Gastrocnemius medialis (tissue), 4 donors: Measurements from ENCODE around the gene INMT.

Experiments
- POLR2A ChIP-seq, 2 donors: fragments of 450-650 bp; IDR thresholded peaks; one replicate each; pipeline ENCODE4 v1.6.1; 2017; ENCODE audit warnings: antibody characterized with exemption in 2 of 2, mild to moderate bottlenecking in 2 of 2, moderate library complexity in 2 of 2
- TF ChIP-seq, protein P1 (sequence below), 5 experiments: fragments of 450-650 bp in 3 of 5; fragments of 200-600 bp in 2 of 5; sonication (generic) in 2 of 5; IDR thresholded peaks in 4 of 5; conservative IDR thresholded peaks in 1 of 5; 1 replicate in 4 of 5; 2 replicates in 1 of 5; pipeline ENCODE4 v1.5.1; 2016 to 2019; ENCODE audit warnings: antibody characterized with exemption in 5 of 5, mild to moderate bottlenecking in 3 of 5, moderate library complexity in 3 of 5

DNA sequence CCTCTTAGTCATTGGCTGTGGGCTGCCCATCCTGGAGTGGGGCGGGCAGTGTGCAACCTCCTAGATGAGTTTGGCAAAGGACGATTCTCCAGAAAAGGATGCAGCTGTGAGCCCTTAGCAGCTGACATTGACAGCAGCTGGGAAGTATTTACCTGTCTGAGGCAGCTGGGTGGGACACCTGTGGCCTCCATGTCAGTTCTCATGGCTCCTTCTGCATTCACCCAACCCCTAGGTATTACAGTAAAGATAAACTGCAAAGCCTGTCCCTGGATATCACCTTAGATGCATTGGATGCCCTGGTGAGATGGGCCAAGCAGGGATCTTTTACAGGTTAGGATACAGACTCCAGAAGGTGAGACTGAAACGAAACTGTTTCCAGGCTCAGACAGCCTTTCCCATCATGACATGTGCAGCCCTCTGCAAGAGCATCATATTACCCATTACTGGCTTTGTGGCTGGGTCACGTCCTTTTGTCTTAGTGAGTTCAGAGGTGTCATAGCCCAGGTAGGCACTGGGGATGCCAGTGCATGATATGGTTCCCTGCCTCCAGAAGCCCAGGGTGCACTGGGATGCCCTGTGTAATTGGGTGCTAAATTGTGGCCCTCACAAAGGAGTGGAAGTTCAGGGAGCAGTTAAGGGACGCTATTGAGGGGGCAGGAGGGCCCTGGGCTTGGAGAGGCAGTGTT, 48.2 kb downstream of the INMT start:
- TF ChIP-seq, protein P1, sequence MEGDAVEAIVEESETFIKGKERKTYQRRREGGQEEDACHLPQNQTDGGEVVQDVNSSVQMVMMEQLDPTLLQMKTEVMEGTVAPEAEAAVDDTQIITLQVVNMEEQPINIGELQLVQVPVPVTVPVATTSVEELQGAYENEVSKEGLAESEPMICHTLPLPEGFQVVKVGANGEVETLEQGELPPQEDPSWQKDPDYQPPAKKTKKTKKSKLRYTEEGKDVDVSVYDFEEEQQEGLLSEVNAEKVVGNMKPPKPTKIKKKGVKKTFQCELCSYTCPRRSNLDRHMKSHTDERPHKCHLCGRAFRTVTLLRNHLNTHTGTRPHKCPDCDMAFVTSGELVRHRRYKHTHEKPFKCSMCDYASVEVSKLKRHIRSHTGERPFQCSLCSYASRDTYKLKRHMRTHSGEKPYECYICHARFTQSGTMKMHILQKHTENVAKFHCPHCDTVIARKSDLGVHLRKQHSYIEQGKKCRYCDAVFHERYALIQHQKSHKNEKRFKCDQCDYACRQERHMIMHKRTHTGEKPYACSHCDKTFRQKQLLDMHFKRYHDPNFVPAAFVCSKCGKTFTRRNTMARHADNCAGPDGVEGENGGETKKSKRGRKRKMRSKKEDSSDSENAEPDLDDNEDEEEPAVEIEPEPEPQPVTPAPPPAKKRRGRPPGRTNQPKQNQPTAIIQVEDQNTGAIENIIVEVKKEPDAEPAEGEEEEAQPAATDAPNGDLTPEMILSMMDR (IDR thresholded peaks at IDR 0.05 in 4 of 5, conservative IDR thresholded peaks at IDR 0.05 in 1 of 5) = no peak
- TF ChIP-seq POLR2A (IDR thresholded peaks at IDR 0.05) = no peak
